ENCODE measurements around the gene SELENOO.

The SELENOO gene

GRCh38 chr22:50257041-50257440 is 56.2 kb downstream of the SELENOO start:
- DNase-seq = no peak

DNA sequence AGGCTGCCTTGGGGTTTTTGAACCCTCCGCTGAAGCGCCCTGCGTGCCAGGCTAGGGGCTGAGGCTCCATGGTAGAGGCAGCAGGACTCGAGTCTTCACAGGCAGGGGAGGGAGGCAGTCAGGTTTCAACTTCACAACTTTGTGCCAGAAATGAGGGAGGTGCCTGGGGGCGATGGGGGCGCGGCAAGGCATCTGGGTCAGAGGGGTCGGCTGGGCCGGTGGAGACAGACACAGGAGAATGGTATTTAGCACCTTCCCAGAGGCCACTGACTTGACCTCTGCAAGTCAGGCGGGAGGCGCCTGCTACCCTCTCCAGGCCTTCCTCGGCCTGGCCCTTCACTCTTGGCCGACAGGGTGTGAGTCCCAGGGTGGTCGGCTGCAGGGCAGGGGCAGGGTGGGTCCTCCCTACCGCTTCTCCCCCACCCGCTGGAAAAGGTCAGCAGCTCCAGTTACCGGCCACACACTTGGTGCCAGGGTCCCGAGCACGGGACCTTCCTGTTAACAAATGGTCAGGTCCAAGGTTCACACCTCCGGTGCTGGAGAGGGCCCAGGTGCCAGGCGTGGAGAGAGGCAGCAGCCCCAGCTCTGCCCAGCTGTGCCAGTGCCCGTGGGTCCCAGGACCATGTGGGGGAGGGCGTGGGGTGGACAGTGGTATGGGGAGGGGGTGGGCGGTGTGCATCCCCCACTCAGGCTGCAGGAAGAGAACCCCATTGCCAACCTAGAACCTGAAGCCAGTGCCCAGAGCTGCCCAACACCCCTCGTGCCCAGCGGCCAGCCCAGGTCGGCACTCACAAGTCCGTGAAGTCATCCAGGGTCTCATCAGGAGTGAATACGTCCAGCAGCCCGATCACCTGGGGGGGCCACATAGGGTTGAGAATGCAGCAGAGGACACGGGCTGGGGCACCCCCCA is 56.9 kb downstream of the SELENOO start:
- no peak for DNase-seq

GRCh38 chr22:50258361-50259292 is 57.8 kb downstream of the SELENOO start:
- DNase-seq = no peak

DNA sequence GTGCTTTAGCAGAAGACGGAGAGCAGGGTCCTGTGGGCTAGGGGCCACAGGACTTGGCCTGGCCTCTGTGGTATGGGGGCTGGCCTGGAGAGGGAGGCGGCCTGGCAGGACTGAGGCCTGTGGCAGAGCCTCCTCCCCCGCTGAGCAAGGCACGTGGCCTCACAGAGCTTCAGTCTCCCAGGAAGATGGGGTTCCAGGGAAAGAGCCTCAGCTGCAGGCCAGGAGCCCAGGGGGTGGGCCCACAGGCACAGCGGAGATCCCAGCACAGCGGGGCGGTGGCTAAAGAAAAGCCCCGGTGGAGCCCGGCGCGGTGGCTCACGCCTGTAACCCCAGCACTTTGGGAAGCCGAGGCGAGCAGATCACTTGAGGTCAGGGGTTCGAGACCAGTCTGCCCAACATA is 58.5 kb downstream of the SELENOO start:
- DNase-seq = no peak

DNA sequence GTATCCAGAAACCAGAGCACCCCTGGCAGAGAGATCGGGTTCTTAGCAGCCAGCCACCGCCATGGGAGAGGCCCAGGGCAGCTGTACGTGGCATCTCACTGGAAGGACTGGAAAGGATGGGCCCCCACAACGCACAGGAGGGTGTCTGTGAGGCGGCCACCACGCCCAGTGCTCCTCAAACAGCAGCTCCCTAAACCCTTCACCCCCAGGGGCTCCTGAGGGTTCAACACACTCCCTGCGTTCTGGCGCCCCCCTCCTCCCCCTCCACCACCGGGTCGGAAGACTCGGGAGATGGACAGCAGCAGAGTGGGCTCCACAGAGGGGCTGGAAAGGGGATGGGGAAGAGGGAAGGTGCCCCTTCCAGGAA is 59.6 kb downstream of the SELENOO start:
- DNase-seq = no peak

GRCh38 chr22:50260801-50261614 is 60.2 kb downstream of the SELENOO start:
- DNase-seq = peak; percentile 63

GRCh38 chr22:50261615-50262459 is 61.0 kb downstream of the SELENOO start, which contains the start of gene MAPK12:
TSS of gene MAPK12 (minus strand) at chr22:50261683. CDS start at chr22:50261509, 174 bp downstream.
- DNase-seq = peak; percentile 37

DNA sequence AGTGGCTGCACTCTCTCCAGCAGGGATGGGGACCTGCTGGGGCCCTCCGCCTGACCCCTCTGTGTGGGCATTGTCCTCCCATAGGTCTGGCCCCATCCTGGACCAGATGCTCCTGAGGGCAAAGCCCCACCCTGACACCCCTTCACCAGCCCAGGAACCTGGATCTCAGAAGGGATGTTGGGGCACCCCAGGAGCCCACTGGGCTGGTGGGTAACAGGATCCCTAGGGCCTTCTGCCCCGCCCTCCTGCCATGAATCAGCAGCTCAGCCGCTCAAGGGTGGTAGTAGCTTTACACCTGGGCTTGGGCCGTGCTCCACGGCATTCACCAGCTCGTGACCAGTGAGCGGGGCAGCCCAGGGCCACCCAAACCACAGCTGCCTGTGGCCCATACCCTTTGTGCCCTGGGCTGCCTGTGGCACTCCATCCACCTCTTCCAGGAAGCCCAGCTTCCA is 61.7 kb downstream of the SELENOO start:
- peak; percentile 23 for DNase-seq

GRCh38 chr22:50262973-50263617 is 62.3 kb downstream of the SELENOO start:
- no peak for DNase-seq

DNA sequence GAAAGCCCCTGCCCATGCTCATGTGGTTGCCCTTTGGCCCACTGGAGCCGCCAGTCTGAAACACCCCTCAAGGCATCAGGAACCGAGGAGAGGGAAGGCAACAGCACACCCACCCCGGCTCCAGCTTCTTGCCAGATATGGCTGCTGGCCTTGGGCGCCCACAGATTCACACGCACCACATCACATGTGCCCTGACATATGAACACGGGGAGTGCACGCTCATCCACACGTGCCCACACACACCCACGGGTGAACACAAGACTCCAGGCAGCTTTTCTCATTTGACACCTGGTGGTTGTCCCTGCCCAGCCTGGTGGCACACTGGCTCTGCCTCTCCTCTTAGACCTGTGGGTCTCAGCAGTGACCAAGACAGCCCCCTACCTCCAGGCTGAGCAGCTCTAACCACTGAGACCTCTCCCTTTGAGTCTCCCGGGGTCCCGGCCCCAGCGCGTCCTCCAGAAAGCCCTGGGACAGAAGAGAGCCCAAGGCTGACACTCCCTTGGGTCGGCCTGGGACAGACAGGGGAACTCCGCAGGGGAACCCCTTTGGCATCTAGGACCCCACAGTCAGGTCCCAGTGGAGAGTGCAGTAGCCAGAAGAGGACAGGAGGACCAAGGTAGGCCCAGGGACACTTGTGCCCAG is 63.4 kb downstream of the SELENOO start:
- no peak for DNase-seq

- DNase-seq = no peak
These were observed 64.3 kb downstream of the SELENOO start for GRCh38 chr22:50264946-50265669.

- no peak for DNase-seq
These were observed 66.2 kb downstream of the SELENOO start for GRCh38 chr22:50266994-50267393.
